NCI-H345 treated with DMSO at 0.1 percent for 48 hours (cell line): Measurements from ENCODE around the gene LPAR2.
"Not testable (repeated sequence)": the region's sequence is repeated elsewhere in the genome, so short reads cannot be mapped to it uniquely, and the experiment has no call there.

Source experiments
- DNase-seq: peaks from one replicate; lab custom pipeline; 2025; ENCODE audit not compliant: unreplicated experiment; lab: John Stamatoyannopoulos, UW

The LPAR2 gene

GRCh38 chr19:19633711-19634515 is 5.9 kb upstream of the LPAR2 start:
- DNase-seq, result no peak

- DNase-seq, result no peak
Measured at GRCh38 chr19:19632661-19633060, 4.6 kb upstream of the LPAR2 start.

GRCh38 chr19:19631346-19631745 is 3.3 kb upstream of the LPAR2 start:
- DNase-seq, result no peak

- no peak for DNase-seq
Measured at GRCh38 chr19:19630426-19630825, 2.4 kb upstream of the LPAR2 start.

GRCh38 chr19:19630062-19630414 is 2.0 kb upstream of the LPAR2 start:
- DNase-seq, result no peak

- DNase-seq, result peak; percentile 51
Measured at GRCh38 chr19:19628501-19629134, 598 bp upstream of the LPAR2 start.

GRCh38 chr19:19626516-19627472 is 1.2 kb downstream of the LPAR2 start:
- DNase-seq, result no peak

GRCh38 chr19:19624032-19624570 is 3.9 kb downstream of the LPAR2 start:
- DNase-seq, result no peak

- DNase-seq, result no peak
Measured at GRCh38 chr19:19623383-19623782, 4.6 kb downstream of the LPAR2 start.

GRCh38 chr19:19619849-19620210 is 8.2 kb downstream of the LPAR2 start:
- DNase-seq, result no peak

- DNase-seq, result no peak
Measured at GRCh38 chr19:19619181-19619848, 8.7 kb downstream of the LPAR2 start.

GRCh38 chr19:19618219-19619051 is 9.6 kb downstream of the LPAR2 start, which contains the start of gene PBX4:
TSS of gene PBX4 (minus strand) at chr19:19618687. CDS start at chr19:19618629, 58 bp downstream.
- peak; percentile 89 for DNase-seq

- no peak for DNase-seq
Measured at GRCh38 chr19:19615086-19615485, 12.9 kb downstream of the LPAR2 start.

- no peak for DNase-seq
Measured at GRCh38 chr19:19613506-19613905, 14.5 kb downstream of the LPAR2 start.

GRCh38 chr19:19610376-19611202 is 17.4 kb downstream of the LPAR2 start:
- DNase-seq, result no peak

GRCh38 chr19:19606686-19607085 is 21.3 kb downstream of the LPAR2 start:
- DNase-seq, result not testable (repeated sequence)

- DNase-seq, result no peak
Measured at GRCh38 chr19:19606021-19606420, 22.0 kb downstream of the LPAR2 start.

GRCh38 chr19:19602713-19603324 is 25.2 kb downstream of the LPAR2 start:
- no peak for DNase-seq
